ENCODE data around the gene TMEM53. TPM values are rescaled to one million over a fixed set of nuclear protein-coding genes. Genes with fewer than 3 reads are reported as not detected.

The TMEM53 gene
- total RNA-seq, 1 donor from 2014 or later: 4.6 TPM

DNA sequence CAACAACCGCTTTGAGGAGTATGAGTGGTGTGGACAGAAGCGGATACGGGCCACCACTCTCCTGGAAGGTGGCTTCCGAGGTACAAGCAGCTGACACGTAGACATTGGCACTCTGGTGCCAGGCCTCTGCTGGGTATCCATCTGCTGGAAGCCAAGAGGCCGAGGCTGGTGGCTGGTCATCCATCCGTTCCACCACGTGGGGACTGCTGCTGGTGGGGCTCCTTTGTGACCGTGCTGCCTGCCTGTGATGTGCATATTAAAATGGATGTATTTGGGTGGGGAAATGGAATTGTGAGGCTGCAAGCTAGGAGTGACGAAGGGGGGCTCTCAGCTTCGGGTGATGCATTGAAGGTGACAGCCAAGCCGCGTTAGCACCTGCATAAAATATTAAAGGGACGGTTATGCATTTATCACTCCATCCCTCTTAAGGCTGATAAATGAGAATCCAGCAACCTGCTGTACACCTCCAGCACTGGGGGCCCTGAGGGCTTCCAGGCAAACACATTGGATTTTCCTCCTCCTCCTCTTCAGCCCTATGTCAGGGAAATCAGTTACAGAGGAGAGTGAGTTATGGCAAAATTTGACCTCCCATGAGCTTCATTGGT lies 38.1 kb downstream of the TMEM53 start:
- ATAC-seq (ENCODE audit: low read depth): no peak
- TF ChIP-seq CTCF (IDR thresholded peaks at IDR 0.05): no peak
- POLR2A ChIA-PET: interaction anchor here (0.5 to 1.2 kb wide), 4 partner anchors 38 to 1691 kb away, joined by 3 read pairs; partner anchors contain the start of genes ARMH1 and TMEM53
- Mint-ChIP-seq H3K9me3 (no peaks in the 10 kb centered on the region), H3K4me3 (no peak overlapping the region), H3K4me1 (peaks cover 32% of the 10 kb centered on the region), H3K27ac (no peak overlapping the region), H3K27me3 (no peaks in the 10 kb centered on the region), H3K36me3 (ENCODE audit: low read depth) (peaks cover 74% of the 10 kb centered on the region)
- DNase-seq: no peak
- CTCF ChIA-PET: interaction anchor here (0.9 to 1.1 kb wide), 2 partner anchors 16 to 26 kb away, joined by 3 to 5 read pairs; no protein-coding TSS in a partner anchor
- intact Hi-C loops (cut with micrococcal nuclease): loop anchor here (10.0 kb wide), 1 partner anchor 641 kb away; the partner anchor contains the start of gene CCDC24

DNA sequence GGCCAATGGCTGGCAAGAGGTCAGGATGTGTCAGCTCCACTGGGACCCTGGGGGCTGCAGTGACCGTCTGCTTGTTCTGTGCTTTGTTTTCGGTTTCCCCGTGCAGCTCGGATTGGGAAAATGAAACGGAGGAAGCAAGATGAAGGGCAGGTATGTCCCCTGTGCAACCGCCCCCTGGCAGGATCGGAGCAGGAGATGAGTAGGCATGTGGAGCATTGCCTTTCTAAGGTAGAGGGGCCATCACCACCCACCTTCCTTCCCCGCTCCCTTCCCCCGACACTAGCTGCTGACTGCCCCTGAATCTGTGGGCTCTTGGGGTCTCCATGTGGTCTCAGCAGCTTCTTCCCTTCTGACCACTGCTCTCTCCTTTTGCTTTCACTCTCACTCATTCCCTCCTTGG lies 38.8 kb downstream of the TMEM53 start:
- Mint-ChIP-seq H3K36me3 (ENCODE audit: low read depth) (peaks cover 66% of the 10 kb centered on the region), H3K27me3 (no peaks in the 10 kb centered on the region), H3K4me3 (no peak overlapping the region), H3K9me3 (no peaks in the 10 kb centered on the region), H3K27ac (no peak overlapping the region), H3K4me1 (peaks cover 38% of the 10 kb centered on the region)
- no peak for TF ChIP-seq CTCF (IDR thresholded peaks at IDR 0.05)
- CTCF ChIA-PET: interaction anchor here (0.9 kb wide), 1 partner anchor 17 kb away, joined by 3 read pairs; no protein-coding TSS in a partner anchor
- intact Hi-C loops (cut with micrococcal nuclease): loop anchor here (10.0 kb wide), 1 partner anchor 641 kb away; the partner anchor contains the start of gene CCDC24
- no peak for ATAC-seq (ENCODE audit: low read depth)
- POLR2A ChIA-PET: interaction anchor here (4.9 kb wide), 1 partner anchor 38 kb away, joined by 58 read pairs; the partner anchor contains the start of genes ARMH1 and TMEM53
- no peak for DNase-seq

- POLR2A ChIA-PET: interaction anchor here (0.6 to 4.9 kb wide), 2 partner anchors 39 to 909 kb away, joined by 4 to 58 read pairs; partner anchors contain the start of genes ARMH1 and TMEM53
- no peak for TF ChIP-seq CTCF (IDR thresholded peaks at IDR 0.05)
- DNase-seq (no peak), ATAC-seq (ENCODE audit: low read depth) (no peak)
- peaks cover 62% of the 10 kb centered on the region for H3K36me3 Mint-ChIP-seq (ENCODE audit: low read depth)
- CTCF ChIA-PET: interaction anchor here (0.9 to 1.2 kb wide), 2 partner anchors 18 kb away, joined by 3 to 4 read pairs; no protein-coding TSS in a partner anchor
- no peaks in the 10 kb centered on the region for H3K9me3 Mint-ChIP-seq
- H3K27ac Mint-ChIP-seq: no peak overlapping the region
- intact Hi-C loops (cut with micrococcal nuclease): loop anchor here (5.0 to 10.0 kb wide), 2 partner anchors 640 to 1613 kb away; partner anchors contain the start of genes CCDC24 and RAD54L
- H3K27me3 Mint-ChIP-seq: no peaks in the 10 kb centered on the region
- H3K4me1 Mint-ChIP-seq: peaks cover 38% of the 10 kb centered on the region
- no peak overlapping the region for H3K4me3 Mint-ChIP-seq
Measured at GRCh38 chr1:44634606-44635189, 39.6 kb downstream of the TMEM53 start.

DNA sequence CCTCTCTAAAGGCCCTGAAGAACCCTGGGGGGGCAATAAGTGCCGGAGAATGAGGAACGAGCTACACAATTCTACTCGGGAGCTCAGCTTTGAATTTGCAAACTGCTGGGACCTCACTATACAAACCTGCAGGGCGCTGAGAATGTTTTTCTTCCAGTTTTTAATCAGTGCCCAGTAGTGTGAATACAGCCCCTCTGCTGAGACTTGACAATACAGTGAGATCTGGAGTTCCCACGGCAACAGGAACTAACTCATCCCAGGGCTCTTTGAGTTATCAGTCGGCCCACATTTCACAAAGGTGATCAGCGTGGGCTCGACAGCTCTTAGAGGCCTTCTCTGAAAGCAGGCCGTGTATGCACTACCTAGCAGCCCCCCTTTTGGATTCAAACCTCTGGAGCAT lies 41.7 kb downstream of the TMEM53 start:
- H3K4me1 Mint-ChIP-seq: peaks cover 38% of the 10 kb centered on the region
- H3K9me3 Mint-ChIP-seq: no peaks in the 10 kb centered on the region
- peaks cover 44% of the 10 kb centered on the region for H3K36me3 Mint-ChIP-seq (ENCODE audit: low read depth)
- H3K27ac Mint-ChIP-seq: peak overlapping the region; percentile 98
- no peaks in the 10 kb centered on the region for H3K27me3 Mint-ChIP-seq
- intact Hi-C loops (cut with micrococcal nuclease): loop anchor here (1.0 to 10.0 kb wide), 4 partner anchors 20 to 1615 kb away; partner anchors contain the start of genes CCDC24 and RAD54L
- TF ChIP-seq CTCF (IDR thresholded peaks at IDR 0.05): no peak
- DNase-seq (no peak), ATAC-seq (ENCODE audit: low read depth) (no peak)
- H3K4me3 Mint-ChIP-seq: peak overlapping the region; percentile 91
- POLR2A ChIA-PET: interaction anchor here (0.6 to 4.9 kb wide), 25 partner anchors 10 to 1671 kb away, joined by 3 to 58 read pairs (median 7); partner anchors contain the start of genes ARMH1, DMAP1, GPBP1L1 and HECTD3
- CTCF ChIA-PET: interaction anchor here (0.5 to 1.4 kb wide), 4 partner anchors 20 to 552 kb away, joined by 3 to 4 read pairs (median 4); no protein-coding TSS in a partner anchor
